OCI-LY7 (cell line): ENCODE measurements around the gene FKBP6.

ENCODE experiments used
- EZH2phosphoT487 ChIP-seq: fragments of 200-600 bp; sonication (generic); IDR thresholded peaks from 2 replicates; pipeline ENCODE4 v1.6.1; 2018; ENCODE audit warnings: low read depth, borderline replicate concordance, mild to moderate bottlenecking, mixed run types, antibody characterized with exemption, low read length, moderate library complexity, mixed read lengths
- TF ChIP-seq, protein P1 (sequence below): fragments of 200-600 bp; sonication (generic); conservative IDR thresholded peaks from 2 replicates; pipeline ENCODE4 v1.5.1; 2014; ENCODE audit warnings: mild to moderate bottlenecking, antibody characterized with exemption, low read length, moderate library complexity, mixed read lengths

GRCh38 chr7:73352784-73353183, 24.8 kb downstream of the FKBP6 start:
- TF ChIP-seq, protein P1, sequence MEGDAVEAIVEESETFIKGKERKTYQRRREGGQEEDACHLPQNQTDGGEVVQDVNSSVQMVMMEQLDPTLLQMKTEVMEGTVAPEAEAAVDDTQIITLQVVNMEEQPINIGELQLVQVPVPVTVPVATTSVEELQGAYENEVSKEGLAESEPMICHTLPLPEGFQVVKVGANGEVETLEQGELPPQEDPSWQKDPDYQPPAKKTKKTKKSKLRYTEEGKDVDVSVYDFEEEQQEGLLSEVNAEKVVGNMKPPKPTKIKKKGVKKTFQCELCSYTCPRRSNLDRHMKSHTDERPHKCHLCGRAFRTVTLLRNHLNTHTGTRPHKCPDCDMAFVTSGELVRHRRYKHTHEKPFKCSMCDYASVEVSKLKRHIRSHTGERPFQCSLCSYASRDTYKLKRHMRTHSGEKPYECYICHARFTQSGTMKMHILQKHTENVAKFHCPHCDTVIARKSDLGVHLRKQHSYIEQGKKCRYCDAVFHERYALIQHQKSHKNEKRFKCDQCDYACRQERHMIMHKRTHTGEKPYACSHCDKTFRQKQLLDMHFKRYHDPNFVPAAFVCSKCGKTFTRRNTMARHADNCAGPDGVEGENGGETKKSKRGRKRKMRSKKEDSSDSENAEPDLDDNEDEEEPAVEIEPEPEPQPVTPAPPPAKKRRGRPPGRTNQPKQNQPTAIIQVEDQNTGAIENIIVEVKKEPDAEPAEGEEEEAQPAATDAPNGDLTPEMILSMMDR, result no peak
- no peak for TF ChIP-seq EZH2phosphoT487
